Erythroblast (primary cell): ENCODE measurements around the gene CDYL2.

Experiments used
- GATA1 ChIP-seq: IDR thresholded peaks from 2 replicates; pipeline ENCODE4 v1.6.1; 2011; ENCODE audit warnings: low read depth, mild to moderate bottlenecking, control low read depth, low read length, moderate library complexity
- POLR2A ChIP-seq: IDR thresholded peaks from 2 replicates; pipeline ENCODE4 v1.6.1; 2011; ENCODE audit warnings: mild to moderate bottlenecking, low read length

DNA sequence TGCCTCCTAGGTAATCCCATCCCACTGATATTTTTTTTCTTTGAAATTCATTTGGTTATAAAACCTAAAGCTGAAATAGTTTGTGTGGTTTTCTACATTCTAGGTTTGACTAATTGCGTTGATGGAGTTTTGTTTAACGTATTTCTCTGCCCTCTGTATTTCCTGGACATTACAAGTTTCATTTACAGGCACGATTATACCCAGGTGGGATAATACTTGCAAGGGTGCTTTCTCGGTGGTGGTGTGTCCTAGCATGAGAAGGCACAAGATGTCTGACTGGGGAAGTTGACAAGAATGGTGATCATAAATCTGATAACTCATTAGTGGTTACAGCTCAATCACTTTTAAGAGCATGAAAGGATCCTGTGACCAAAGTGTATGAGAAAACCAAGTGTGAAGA lies 218.6 kb downstream of the CDYL2 start:
- TF ChIP-seq POLR2A: no peak
- no peak for TF ChIP-seq GATA1
